Retinal pigment epithelial cell (primary cell): Measurements from ENCODE around the gene RHOBTB3.

Experiments
- DNase-seq: peaks from one replicate; pipeline ENCODE4 v3.0.0-alpha.2; 2010; ENCODE audit warnings: low read depth
- H3K4me3 ChIP-seq: 2 replicates; pipeline ENCODE4 v1.5.1; 2011; ENCODE audit warnings: mild to moderate bottlenecking, low read length, control low read depth, moderate library complexity
- CTCF ChIP-seq: conservative IDR thresholded peaks from 2 replicates; pipeline ENCODE4 v1.5.1; 2011; ENCODE audit warnings: low read depth, low read length, control low read depth, inconsistent platforms

The RHOBTB3 gene

GRCh38 chr5:95746194-95746593 lies 15.1 kb downstream of the RHOBTB3 start:
- no peak overlapping the region for H3K4me3 ChIP-seq
- no peak for DNase-seq
- TF ChIP-seq CTCF = no peak

DNA sequence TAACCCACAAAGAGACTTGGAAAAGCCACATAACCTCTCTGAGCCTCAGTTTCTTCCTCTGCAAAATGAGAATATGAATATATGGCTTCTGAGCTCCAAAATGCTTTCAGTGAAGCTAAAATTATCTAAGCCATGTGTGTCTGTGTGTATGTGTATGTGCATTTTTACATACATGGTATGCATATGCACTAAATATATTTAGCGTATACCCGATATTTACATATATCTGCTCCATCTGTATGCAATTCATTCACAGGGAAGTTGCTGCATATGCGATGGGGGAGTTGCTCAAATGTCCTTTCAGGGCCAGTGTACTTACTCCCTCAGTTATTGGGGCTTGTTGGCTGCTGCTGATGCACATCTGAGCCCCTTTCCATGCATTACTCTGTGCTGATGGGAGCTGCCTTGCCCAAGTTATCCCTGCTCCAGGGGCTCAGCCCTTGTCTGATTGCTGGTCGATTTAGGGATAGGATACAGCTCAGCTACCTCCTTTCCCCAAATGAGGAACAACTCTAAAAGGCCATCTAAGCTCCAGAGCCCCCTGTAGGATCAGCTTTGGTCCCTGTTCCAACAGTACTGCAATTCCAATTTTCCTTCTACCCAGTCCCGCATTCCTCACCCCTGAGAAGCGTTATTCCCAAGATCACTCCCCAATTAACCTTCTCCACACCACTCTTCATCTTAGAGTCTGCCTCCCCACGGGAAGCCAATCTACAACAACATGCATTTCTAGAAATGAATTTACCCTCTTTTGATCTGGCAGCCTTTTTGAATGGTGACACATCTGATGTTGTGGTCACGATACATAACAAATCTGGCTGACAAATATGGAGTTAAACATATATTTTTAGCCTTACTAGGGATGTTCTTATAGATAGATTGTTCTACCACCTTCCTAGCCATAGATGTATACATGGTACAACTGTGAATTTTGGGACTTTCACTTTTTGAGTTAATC lies 15.9 kb downstream of the RHOBTB3 start:
- no peak overlapping the region for H3K4me3 ChIP-seq
- no peak for DNase-seq
- no peak for TF ChIP-seq CTCF

DNA sequence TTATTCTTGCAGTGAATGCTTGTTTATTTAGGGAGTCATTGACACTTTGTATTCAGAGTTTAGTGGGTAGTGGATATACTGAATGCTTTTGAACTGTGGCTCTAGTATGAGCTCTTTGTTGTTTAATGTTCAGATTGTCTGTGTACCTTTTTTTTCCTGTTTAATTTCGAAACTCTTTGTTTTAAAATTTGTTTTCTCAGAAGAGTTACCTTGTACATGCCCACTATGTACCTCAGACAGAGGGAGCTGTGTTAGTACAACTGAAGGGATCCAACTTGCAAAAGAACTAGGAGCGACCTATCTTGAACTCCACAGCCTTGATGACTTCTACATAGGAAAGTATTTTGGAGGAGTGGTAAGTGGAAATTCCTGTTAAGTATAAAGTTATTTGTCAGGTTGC lies 17.0 kb downstream of the RHOBTB3 start:
- no peak overlapping the region for H3K4me3 ChIP-seq
- no peak for TF ChIP-seq CTCF
- DNase-seq = no peak

GRCh38 chr5:95754545-95754944 lies 23.4 kb downstream of the RHOBTB3 start:
- no peak overlapping the region for H3K4me3 ChIP-seq
- TF ChIP-seq CTCF = no peak
- no peak for DNase-seq

- no peak for DNase-seq
- no peak for TF ChIP-seq CTCF
- H3K4me3 ChIP-seq = no peak overlapping the region
Measured at GRCh38 chr5:95759005-95759404, 27.9 kb downstream of the RHOBTB3 start.

DNA sequence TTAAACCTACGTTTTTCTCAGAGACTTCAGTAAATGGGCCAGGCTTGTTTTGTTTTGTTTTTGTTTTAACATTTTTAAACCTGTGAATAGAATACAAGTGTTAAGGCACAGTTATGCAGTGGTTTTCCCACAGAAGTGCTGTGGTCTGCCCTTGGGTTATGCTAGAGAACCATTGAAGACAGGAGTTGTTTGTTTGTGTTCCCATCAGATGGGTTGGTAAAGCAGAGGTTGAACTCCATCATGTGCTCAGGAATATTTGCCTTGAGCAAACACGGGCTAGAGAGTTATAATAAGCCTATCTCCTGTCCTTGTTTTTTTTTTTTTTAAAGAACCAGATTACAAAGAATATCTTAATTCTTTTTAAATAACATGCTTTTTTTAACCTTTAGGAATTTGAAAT lies 28.5 kb downstream of the RHOBTB3 start:
- H3K4me3 ChIP-seq = no peak overlapping the region
- DNase-seq = no peak
- TF ChIP-seq CTCF = no peak
